PC-3 (cell line): ENCODE results near the gene MMP14. TPM values are rescaled to one million over a fixed set of nuclear protein-coding genes. Genes with fewer than 3 reads are reported as not detected.

Experiments used
- ATAC-seq: fragments of 200-7000 bp; cut with Tn5 transposase; 2 replicates; pipeline ENCODE4 v1.9.1; 2020; ENCODE audit warnings: mild to moderate bottlenecking, moderate library complexity
- BruUV-seq: library from RNA; stranded (reverse); fragments of 400-500 nt; replicated peaks from 2 replicates; lab custom pipeline; 2021; lab: Mats Ljungman, UMichigan
- CTCF ChIA-PET: fragments of 300-600 bp; sonication (Branson Sonifier 250); formaldehyde crosslinking; loops from one replicate; lab custom pipeline; 2022; ENCODE audit warnings: antibody characterized with exemption; lab: Charles Lee
- POLR2A ChIA-PET: fragments of 300-600 bp; sonication (Branson Sonifier 250); formaldehyde crosslinking; loops from one replicate; lab custom pipeline; 2022; ENCODE audit warnings: antibody characterized with exemption; ENCODE audit not compliant: unreplicated experiment; lab: Charles Lee
- DNase-seq: peaks from one replicate; pipeline ENCODE4 v3.0.0-alpha.2; 2015
- H2AFZ ChIP-seq: fragments of 300-600 bp; sonication (generic); 2 replicates; pipeline ENCODE4 v1.6.0; 2016; ENCODE audit warnings: antibody characterized with exemption, low read length
- H3F3A ChIP-seq: fragments of 300-600 bp; sonication (generic); one replicate; pipeline ENCODE4 v1.6.0; 2017; ENCODE audit warnings: antibody characterized with exemption, low read length, control low read depth, mild to moderate bottlenecking; ENCODE audit not compliant: unreplicated experiment
- H3K27ac ChIP-seq: fragments of 300-600 bp; sonication (generic); 2 replicates; pipeline ENCODE4 v1.5.1; 2016; ENCODE audit warnings: mild to moderate bottlenecking, low read length
- H3K27me3 ChIP-seq: fragments of 300-600 bp; sonication (generic); 2 replicates; pipeline ENCODE4 v1.6.1; 2016; ENCODE audit warnings: low read length, mixed read lengths
- H3K36me3 ChIP-seq: fragments of 300-600 bp; sonication (generic); 2 replicates; pipeline ENCODE4 v1.6.1; 2016; ENCODE audit warnings: low read depth, mixed run types, low read length, mixed read lengths
- H3K4me1 ChIP-seq: fragments of 300-600 bp; sonication (generic); 2 replicates; pipeline ENCODE4 v1.5.1; 2016; ENCODE audit warnings: low read length; ENCODE audit not compliant: insufficient read depth
- H3K4me2 ChIP-seq: fragments of 300-600 bp; sonication (generic); 2 replicates; pipeline ENCODE4 v1.6.0; 2016; ENCODE audit warnings: low read length
- H3K4me3 ChIP-seq: fragments of 300-600 bp; sonication (generic); 2 replicates; pipeline ENCODE4 v1.5.1; 2016; ENCODE audit warnings: mild to moderate bottlenecking, low read length, mixed read lengths
- H3K79me2 ChIP-seq: fragments of 300-600 bp; sonication (generic); 2 replicates; pipeline ENCODE4 v1.6.1; 2017; ENCODE audit warnings: low read length, mixed read lengths
- H3K9ac ChIP-seq: fragments of 300-600 bp; sonication (generic); 2 replicates; pipeline ENCODE4 v1.6.0; 2016; ENCODE audit warnings: mild to moderate bottlenecking, low read length
- H3K9me2 ChIP-seq: fragments of 300-600 bp; sonication (generic); replicated peaks from 2 replicates; pipeline ENCODE4 v1.6.1; 2016; ENCODE audit warnings: mixed run types, low read length, mixed read lengths
- H3K9me3 ChIP-seq: fragments of 300-600 bp; sonication (generic); 2 replicates; pipeline ENCODE4 v1.6.1; 2016; ENCODE audit warnings: low read length, mixed read lengths
- H4K20me1 ChIP-seq: fragments of 300-600 bp; sonication (generic); 2 replicates; pipeline ENCODE4 v1.6.1; 2016; ENCODE audit warnings: low read length, mixed read lengths
- EZH2 ChIP-seq: fragments of 300-600 bp; sonication (generic); IDR thresholded peaks from one replicate; pipeline ENCODE4 v1.6.1; 2017; ENCODE audit warnings: antibody characterized with exemption, mild to moderate bottlenecking, low read length; ENCODE audit not compliant: unreplicated experiment
- EZH2phosphoT487 ChIP-seq: fragments of 300-600 bp; sonication (generic); IDR thresholded peaks from 2 replicates; pipeline ENCODE4 v1.6.1; 2018; ENCODE audit warnings: mild to moderate bottlenecking, antibody characterized with exemption, low read length, borderline replicate concordance
- intact Hi-C: fragments of 100-400 bp; cut with micrococcal nuclease; formaldehyde crosslinking; loops from 2 replicates; pipeline ENCODE4 v1.9.0; 2023
- total RNA-seq: library from RNA; depleted of rRNA; stranded (reverse); fragments of >200 nt; gene quantifications from 2 replicates; pipeline ENCODE4 v1.2.3, GENCODE V29; 2014
- TF ChIP-seq, protein P1 (sequence below): fragments of 300-600 bp; sonication (generic); conservative IDR thresholded peaks from 2 replicates; pipeline ENCODE4 v1.5.1; 2017; ENCODE audit warnings: antibody characterized with exemption, low read depth, mild to moderate bottlenecking, low read length

MMP14 gene
- total RNA-seq, 1 experiment from 2014 or later = 80.4 TPM

DNA sequence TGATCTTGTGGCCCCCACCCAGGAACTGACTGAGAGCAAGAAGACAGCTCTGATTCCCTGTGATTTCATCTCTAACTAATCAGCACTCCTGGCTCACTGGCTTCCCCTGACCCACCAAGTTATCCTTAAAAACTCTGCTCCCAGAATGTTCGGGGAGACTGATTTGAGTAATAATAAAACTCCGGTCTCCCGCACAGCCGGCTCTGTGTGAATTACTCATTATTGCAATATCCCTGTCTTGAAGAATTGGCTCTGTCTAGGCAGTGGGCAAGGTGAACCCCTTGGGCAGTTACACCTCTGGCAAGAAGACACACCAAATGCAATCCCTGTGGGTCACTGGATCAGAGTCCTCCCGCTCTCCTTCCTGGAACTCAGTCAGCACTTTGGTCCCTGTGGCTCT, 42.4 kb upstream of the MMP14 start:
- Histone ChIP-seq H4K20me1 (no peaks in the 10 kb centered on the region), H3K9me3 (no peaks in the 10 kb centered on the region), H3K4me2 (no peak overlapping the region), H3K4me3 (no peak overlapping the region), H3K79me2 (no peaks in the 10 kb centered on the region), H3K27ac (no peak overlapping the region), H3F3A (no peaks in the 10 kb centered on the region), H3K9ac (no peak overlapping the region), H3K4me1 (peaks cover 14% of the 10 kb centered on the region), H3K27me3 (no peaks in the 10 kb centered on the region), H3K9me2 (no peaks in the 10 kb centered on the region), H3K36me3 (no peaks in the 10 kb centered on the region), H2AFZ (no peak overlapping the region)
- BruUV-seq = no TSS peak
- TF ChIP-seq EZH2phosphoT487 (no peak), EZH2 (no peak)
- TF ChIP-seq, protein P1, sequence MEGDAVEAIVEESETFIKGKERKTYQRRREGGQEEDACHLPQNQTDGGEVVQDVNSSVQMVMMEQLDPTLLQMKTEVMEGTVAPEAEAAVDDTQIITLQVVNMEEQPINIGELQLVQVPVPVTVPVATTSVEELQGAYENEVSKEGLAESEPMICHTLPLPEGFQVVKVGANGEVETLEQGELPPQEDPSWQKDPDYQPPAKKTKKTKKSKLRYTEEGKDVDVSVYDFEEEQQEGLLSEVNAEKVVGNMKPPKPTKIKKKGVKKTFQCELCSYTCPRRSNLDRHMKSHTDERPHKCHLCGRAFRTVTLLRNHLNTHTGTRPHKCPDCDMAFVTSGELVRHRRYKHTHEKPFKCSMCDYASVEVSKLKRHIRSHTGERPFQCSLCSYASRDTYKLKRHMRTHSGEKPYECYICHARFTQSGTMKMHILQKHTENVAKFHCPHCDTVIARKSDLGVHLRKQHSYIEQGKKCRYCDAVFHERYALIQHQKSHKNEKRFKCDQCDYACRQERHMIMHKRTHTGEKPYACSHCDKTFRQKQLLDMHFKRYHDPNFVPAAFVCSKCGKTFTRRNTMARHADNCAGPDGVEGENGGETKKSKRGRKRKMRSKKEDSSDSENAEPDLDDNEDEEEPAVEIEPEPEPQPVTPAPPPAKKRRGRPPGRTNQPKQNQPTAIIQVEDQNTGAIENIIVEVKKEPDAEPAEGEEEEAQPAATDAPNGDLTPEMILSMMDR = no peak
- ChIA-PET CTCF (no interaction called here), POLR2A (no interaction called here)
- intact Hi-C loops = no loop called here
- DNase-seq (no peak), ATAC-seq (no peak)

DNA sequence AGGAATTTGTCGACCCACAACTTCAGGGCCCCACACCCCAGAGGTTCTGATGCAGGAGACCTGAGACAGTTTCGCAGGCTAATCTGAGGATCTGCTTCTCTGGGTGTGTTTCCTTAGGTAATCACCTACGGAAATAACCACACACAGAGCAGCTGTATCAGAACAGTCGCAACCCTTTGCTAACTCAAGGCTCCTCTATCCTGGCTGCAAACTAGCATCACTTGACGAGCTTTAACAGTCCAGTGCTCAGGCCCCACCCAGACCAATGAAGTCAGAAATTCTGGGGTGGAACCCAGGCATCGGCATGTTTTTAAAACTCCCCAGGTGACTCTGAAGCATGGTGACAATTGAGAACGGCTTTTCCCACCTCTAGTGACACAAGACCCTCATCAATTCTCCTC, 41.8 kb upstream of the MMP14 start:
- CTCF ChIA-PET = no interaction called here
- H3K9me3 ChIP-seq = no peaks in the 10 kb centered on the region
- no peak overlapping the region for H3K27ac ChIP-seq
- POLR2A ChIA-PET = no interaction called here
- H3K4me1 ChIP-seq = peaks cover 8% of the 10 kb centered on the region
- no peak for DNase-seq
- H3F3A ChIP-seq = no peaks in the 10 kb centered on the region
- no peak overlapping the region for H3K4me3 ChIP-seq
- H3K36me3 ChIP-seq = no peaks in the 10 kb centered on the region
- no peaks in the 10 kb centered on the region for H3K9me2 ChIP-seq
- BruUV-seq = no TSS peak
- H2AFZ ChIP-seq = no peak overlapping the region
- no peak overlapping the region for H3K4me2 ChIP-seq
- no peak for ATAC-seq
- TF ChIP-seq EZH2 (no peak), EZH2phosphoT487 (no peak)
- TF ChIP-seq, protein P1 = no peak
- intact Hi-C loops = no loop called here
- H3K79me2 ChIP-seq = no peaks in the 10 kb centered on the region
- no peaks in the 10 kb centered on the region for H4K20me1 ChIP-seq
- H3K9ac ChIP-seq = no peak overlapping the region
- H3K27me3 ChIP-seq = no peaks in the 10 kb centered on the region

DNA sequence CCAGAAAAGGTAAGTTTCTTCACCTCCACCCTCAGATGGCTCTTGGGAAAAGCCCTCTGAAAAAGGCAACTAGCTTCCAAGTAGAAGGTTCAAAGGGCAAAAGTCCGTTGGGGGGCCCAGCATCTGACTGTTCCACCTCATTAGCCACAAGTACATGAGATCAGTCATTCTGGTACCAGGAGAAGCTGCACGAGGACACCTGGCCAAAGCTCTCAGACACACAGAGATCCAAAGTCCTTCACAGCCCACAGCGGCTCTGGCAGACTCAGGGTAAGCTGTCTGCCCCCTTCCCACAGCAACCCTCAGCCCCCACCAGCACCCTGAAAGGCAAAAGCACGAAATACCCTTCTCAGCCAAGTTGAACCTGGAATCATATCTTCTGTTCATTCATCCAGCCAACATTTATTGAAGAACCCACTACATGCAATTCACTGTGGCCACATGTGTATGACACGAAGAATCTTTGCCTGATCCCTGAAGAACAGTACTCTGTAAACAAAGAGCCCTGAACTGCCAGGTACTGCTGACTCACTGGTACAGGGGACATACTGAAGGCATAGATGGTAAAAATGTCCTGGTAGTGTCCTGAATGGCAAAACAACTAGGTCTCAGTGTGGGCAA, 40.2 kb upstream of the MMP14 start:
- Histone ChIP-seq H3K9me3 (no peaks in the 10 kb centered on the region), H3K36me3 (no peaks in the 10 kb centered on the region), H3F3A (no peaks in the 10 kb centered on the region), H3K4me3 (no peak overlapping the region), H3K9ac (no peak overlapping the region), H3K79me2 (no peaks in the 10 kb centered on the region), H2AFZ (no peak overlapping the region), H3K4me2 (no peak overlapping the region), H3K4me1 (peaks cover 3% of the 10 kb centered on the region; the same call in 1 of the 2 replicates), H3K27ac (no peak overlapping the region), H3K9me2 (no peaks in the 10 kb centered on the region), H3K27me3 (no peaks in the 10 kb centered on the region), H4K20me1 (no peaks in the 10 kb centered on the region)
- intact Hi-C loops = no loop called here
- CTCF ChIA-PET = no interaction called here
- ATAC-seq = no peak; the same call in 1 of the 2 replicates
- DNase-seq = peak; percentile 27
- BruUV-seq = no TSS peak
- POLR2A ChIA-PET = no interaction called here
- TF ChIP-seq EZH2 (no peak), EZH2phosphoT487 (no peak)
- TF ChIP-seq, protein P1 = no peak
